ENCODE data around the gene FOXP1. TPM values are rescaled to one million over a fixed set of nuclear protein-coding genes. Genes with fewer than 3 reads are reported as not detected.

FOXP1 gene
- total and polyA plus RNA-seq, 7 experiments from 2014 or later: 104 to 537 (median 444) TPM

GRCh38 chr3:71432044-71432975, 151.2 kb downstream of the FOXP1 start:
- Mint-ChIP-seq H3K9me3 (peaks cover 0 to 2% (median 0%) of the 10 kb centered on the region in 11 donors), H3K36me3 (peaks cover 10 to 35% (median 19%) of the 10 kb centered on the region in 5 donors), H3K27ac (peak overlapping the region; percentile 77 to 99 (median 97)), H3K27me3 (peaks cover 0 to 20% (median 0%) of the 10 kb centered on the region in 5 donors), H3K4me1 (peaks cover 62 to 94% (median 93%) of the 10 kb centered on the region in 7 donors), H3K4me3 (peak overlapping the region; percentile 10 to 79 (median 73))
- CTCF ChIA-PET: interaction anchor here (0.6 to 1.7 kb wide), 6 partner anchors 8 to 82 kb away, joined by 3 to 7 read pairs (median 4); no protein-coding TSS in a partner anchor
- Histone ChIP-seq H3K36me3 (ENCODE audit: control insufficient read depth in 2 of 3, insufficient read depth in 3 of 3, low read length in 3 of 3) (no peaks in the 10 kb centered on the region), H3K4me1 (ENCODE audit: control insufficient read depth in 2 of 2, insufficient read depth in 2 of 2, low read length in 2 of 2) (peaks cover 37 to 88% of the 10 kb centered on the region in 2 donors), H3K4me3 (ENCODE audit: low read length) (no peak overlapping the region), H3K9me3 (ENCODE audit: control insufficient read depth in 2 of 3, low read length in 3 of 3) (no peaks in the 10 kb centered on the region), H3K27ac (ENCODE audit: low read depth, low read length) (peak overlapping the region; percentile 68), H3K27me3 (ENCODE audit: control insufficient read depth in 2 of 2, insufficient read depth in 2 of 2, low read length in 2 of 2) (no peaks in the 10 kb centered on the region)
- POLR2A ChIA-PET: interaction anchor here (0.6 to 20.0 kb wide), 14 partner anchors 10 to 425 kb away, joined by 3 to 356 read pairs (median 4); no protein-coding TSS in a partner anchor
- DNase-seq (peak in 6 of 9 donors; percentile 51 to 68 (median 58)), ATAC-seq (peak; percentile 70)
- intact Hi-C loops (cut with micrococcal nuclease): loop anchor here in 1 of 2 donors (1.0 to 10.0 kb wide), 5 partner anchors 10 to 425 kb away; partner anchors contain the start of gene EIF4E3

DNA sequence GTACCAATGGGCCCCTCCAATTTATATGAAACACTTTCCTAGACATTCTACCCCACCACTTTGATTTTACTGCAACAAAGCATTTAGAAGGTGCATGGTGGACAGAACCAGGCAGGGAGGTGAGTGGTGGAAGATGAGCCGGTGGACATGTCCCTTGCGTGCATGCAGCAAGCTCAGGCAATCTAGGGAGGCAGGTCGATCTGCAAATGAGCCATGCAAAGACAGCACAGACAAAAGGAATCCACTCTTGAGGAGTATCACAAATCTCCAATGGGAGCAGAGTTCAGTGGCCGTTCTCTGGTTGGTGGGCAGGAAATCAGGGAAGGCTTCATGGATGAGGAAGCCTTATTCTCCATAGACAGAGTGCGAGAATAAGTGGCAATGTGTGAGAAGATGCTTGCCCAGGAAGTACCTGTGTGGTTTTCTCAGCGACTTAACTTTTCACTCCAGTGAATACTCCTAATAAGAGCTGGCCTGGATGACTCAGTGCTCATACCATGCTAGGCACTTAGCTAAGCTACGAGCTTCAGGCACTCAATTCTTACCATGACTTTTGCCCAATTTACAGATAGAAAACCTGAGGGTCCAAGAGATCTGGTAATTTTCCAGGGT, 152.5 kb downstream of the FOXP1 start:
- Histone ChIP-seq H3K27ac (ENCODE audit: low read depth, low read length) (peak overlapping the region; percentile 68), H3K36me3 (ENCODE audit: control insufficient read depth in 2 of 3, insufficient read depth in 3 of 3, low read length in 3 of 3) (no peaks in the 10 kb centered on the region), H3K27me3 (ENCODE audit: control insufficient read depth in 2 of 2, insufficient read depth in 2 of 2, low read length in 2 of 2) (no peaks in the 10 kb centered on the region), H3K4me3 (ENCODE audit: low read length) (no peak overlapping the region), H3K4me1 (ENCODE audit: control insufficient read depth in 2 of 2, insufficient read depth in 2 of 2, low read length in 2 of 2) (peaks cover 25 to 83% of the 10 kb centered on the region in 2 donors), H3K9me3 (ENCODE audit: control insufficient read depth in 2 of 3, low read length in 3 of 3) (no peaks in the 10 kb centered on the region)
- Mint-ChIP-seq H3K9me3 (peaks cover 0 to 2% (median 0%) of the 10 kb centered on the region in 11 donors), H3K27me3 (peaks cover 0 to 26% (median 0%) of the 10 kb centered on the region in 5 donors), H3K4me3 (peak overlapping the region in 9 of 10 donors; percentile 56 to 79 (median 73)), H3K4me1 (peaks cover 58 to 94% (median 92%) of the 10 kb centered on the region in 7 donors), H3K27ac (peak overlapping the region in 8 of 9 donors; percentile 92 to 99 (median 97)), H3K36me3 (peaks cover 9 to 35% (median 19%) of the 10 kb centered on the region in 5 donors)
- ATAC-seq (no peak), DNase-seq (no peak)
- intact Hi-C loops (cut with micrococcal nuclease): loop anchor here in 1 of 2 donors (5.0 to 10.0 kb wide), 2 partner anchors 294 to 424 kb away; partner anchors contain the start of gene EIF4E3
- CTCF ChIA-PET: interaction anchor here (0.7 to 1.7 kb wide), 5 partner anchors 10 to 299 kb away, joined by 3 to 7 read pairs (median 3); no protein-coding TSS in a partner anchor
- POLR2A ChIA-PET: interaction anchor here (0.6 to 20.0 kb wide), 7 partner anchors 8 to 126 kb away, joined by 3 to 356 read pairs (median 5); no protein-coding TSS in a partner anchor

- no peak for DNase-seq
- H3K27ac Mint-ChIP-seq: peak overlapping the region in 8 of 9 donors; percentile 79 to 99 (median 96)
- no peak for ATAC-seq
- Histone ChIP-seq H3K4me3 (ENCODE audit: low read length) (no peak overlapping the region), H3K27ac (ENCODE audit: low read depth, low read length) (peak overlapping the region; percentile 68), H3K4me1 (ENCODE audit: control insufficient read depth in 2 of 2, insufficient read depth in 2 of 2, low read length in 2 of 2) (peaks cover 25 to 88% of the 10 kb centered on the region in 2 donors), H3K36me3 (ENCODE audit: control insufficient read depth in 2 of 3, insufficient read depth in 3 of 3, low read length in 3 of 3) (no peaks in the 10 kb centered on the region), H3K9me3 (ENCODE audit: control insufficient read depth in 2 of 3, low read length in 3 of 3) (no peaks in the 10 kb centered on the region), H3K27me3 (ENCODE audit: control insufficient read depth in 2 of 2, insufficient read depth in 2 of 2, low read length in 2 of 2) (no peaks in the 10 kb centered on the region)
- peaks cover 0 to 31% (median 0%) of the 10 kb centered on the region in 5 donors for H3K27me3 Mint-ChIP-seq
- intact Hi-C loops (cut with micrococcal nuclease): no loop called here
- peaks cover 13 to 40% (median 29%) of the 10 kb centered on the region in 5 donors for H3K36me3 Mint-ChIP-seq
- CTCF ChIA-PET: interaction anchor here (0.6 to 1.1 kb wide), 2 partner anchors 9 to 12 kb away, joined by 4 to 6 read pairs; no protein-coding TSS in a partner anchor
- H3K4me1 Mint-ChIP-seq: peaks cover 58 to 100% (median 97%) of the 10 kb centered on the region in 7 donors
- no peaks in the 10 kb centered on the region for H3K9me3 Mint-ChIP-seq
- peak overlapping the region in 8 of 10 donors; percentile 53 to 79 (median 76) for H3K4me3 Mint-ChIP-seq
- POLR2A ChIA-PET: interaction anchor here (0.6 to 20.0 kb wide), 5 partner anchors 17 to 359 kb away, joined by 3 to 356 read pairs (median 3); no protein-coding TSS in a partner anchor
These were observed 153.9 kb downstream of the FOXP1 start for GRCh38 chr3:71429597-71429988.

DNA sequence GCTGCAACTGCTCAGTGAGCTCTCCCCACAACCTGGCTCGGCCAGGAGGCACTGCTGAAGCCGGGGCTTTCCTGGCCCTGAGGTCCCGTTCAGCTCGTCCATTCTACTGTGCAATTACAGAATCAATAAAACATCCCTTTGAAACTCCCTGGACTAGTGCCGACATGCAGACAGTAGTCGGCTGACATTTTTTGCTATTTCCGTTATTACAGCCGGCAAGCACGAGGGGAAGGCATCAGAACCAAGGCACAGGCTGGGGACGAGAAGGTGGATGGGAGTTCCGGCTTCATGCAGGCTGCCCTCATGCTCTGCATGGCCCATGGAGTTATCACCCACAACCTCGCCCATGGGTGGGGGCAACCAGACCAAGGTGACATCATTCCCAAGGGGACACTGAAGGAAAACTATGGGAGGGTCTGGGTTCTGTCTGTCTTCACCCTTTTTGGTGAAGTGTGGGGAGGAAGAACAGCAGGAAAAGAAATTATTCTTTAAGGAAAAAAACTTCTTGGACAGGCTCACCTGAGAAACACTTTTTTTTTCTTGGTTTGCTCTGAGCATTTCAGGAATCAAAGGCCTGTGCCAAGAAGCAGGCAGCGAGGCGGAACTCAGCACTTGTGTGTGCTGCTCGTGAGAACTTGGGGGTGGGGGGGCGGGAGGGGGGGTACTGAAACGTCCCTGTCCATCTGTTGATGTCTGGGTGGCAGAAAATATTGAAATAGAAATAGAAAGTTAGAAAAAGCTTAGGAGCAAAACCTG, 154.5 kb downstream of the FOXP1 start:
- Histone ChIP-seq H3K4me1 (ENCODE audit: control insufficient read depth in 2 of 2, insufficient read depth in 2 of 2, low read length in 2 of 2) (peaks cover 25 to 88% of the 10 kb centered on the region in 2 donors), H3K4me3 (ENCODE audit: low read length) (peak overlapping the region; percentile 23), H3K27me3 (ENCODE audit: control insufficient read depth in 2 of 2, insufficient read depth in 2 of 2, low read length in 2 of 2) (no peaks in the 10 kb centered on the region), H3K27ac (ENCODE audit: low read depth, low read length) (peak overlapping the region; percentile 68), H3K36me3 (ENCODE audit: control insufficient read depth in 2 of 3, insufficient read depth in 3 of 3, low read length in 3 of 3) (peaks cover 0 to 2% (median 0%) of the 10 kb centered on the region in 3 experiments), H3K9me3 (ENCODE audit: control insufficient read depth in 2 of 3, low read length in 3 of 3) (no peaks in the 10 kb centered on the region)
- H3K4me1 Mint-ChIP-seq: peaks cover 55 to 100% (median 97%) of the 10 kb centered on the region in 7 donors
- intact Hi-C loops (cut with micrococcal nuclease): no loop called here
- H3K27me3 Mint-ChIP-seq: peaks cover 0 to 31% (median 0%) of the 10 kb centered on the region in 5 donors
- peak overlapping the region; percentile 7 to 99 (median 95) for H3K27ac Mint-ChIP-seq
- POLR2A ChIA-PET: interaction anchor here (0.6 to 20.0 kb wide), 4 partner anchors 18 to 308 kb away, joined by 3 to 356 read pairs (median 4); no protein-coding TSS in a partner anchor
- H3K36me3 Mint-ChIP-seq: peaks cover 13 to 45% (median 33%) of the 10 kb centered on the region in 5 donors
- no peaks in the 10 kb centered on the region for H3K9me3 Mint-ChIP-seq
- ATAC-seq (peak; percentile 26), DNase-seq (peak in 1 of 9 donors; percentile 43)
- CTCF ChIA-PET: interaction anchor here (0.5 to 1.1 kb wide), 2 partner anchors 12 to 116 kb away, joined by 4 to 7 read pairs; no protein-coding TSS in a partner anchor
- peak overlapping the region in 9 of 10 donors; percentile 65 to 81 (median 77) for H3K4me3 Mint-ChIP-seq

- Histone ChIP-seq H3K27me3 (ENCODE audit: control insufficient read depth in 2 of 2, insufficient read depth in 2 of 2, low read length in 2 of 2) (no peaks in the 10 kb centered on the region), H3K36me3 (ENCODE audit: control insufficient read depth in 2 of 3, insufficient read depth in 3 of 3, low read length in 3 of 3) (peaks cover 0 to 3% (median 0%) of the 10 kb centered on the region in 3 experiments), H3K4me3 (ENCODE audit: low read length) (no peak overlapping the region), H3K27ac (ENCODE audit: low read depth, low read length) (peak overlapping the region; percentile 25), H3K9me3 (ENCODE audit: control insufficient read depth in 2 of 3, low read length in 3 of 3) (no peaks in the 10 kb centered on the region), H3K4me1 (ENCODE audit: control insufficient read depth in 2 of 2, insufficient read depth in 2 of 2, low read length in 2 of 2) (peaks cover 28 to 88% of the 10 kb centered on the region in 2 donors)
- H3K27ac Mint-ChIP-seq: peak overlapping the region in 8 of 9 donors; percentile 88 to 99 (median 97)
- DNase-seq (no peak), ATAC-seq (no peak)
- intact Hi-C loops (cut with micrococcal nuclease): loop anchor here in 1 of 2 donors (1.0 kb wide), 1 partner anchor 8 kb away; no protein-coding TSS in a partner anchor
- peaks cover 50 to 100% (median 97%) of the 10 kb centered on the region in 7 donors for H3K4me1 Mint-ChIP-seq
- H3K4me3 Mint-ChIP-seq: peak overlapping the region in 8 of 10 donors; percentile 5 to 77 (median 27)
- peaks cover 0 to 47% (median 0%) of the 10 kb centered on the region in 5 donors for H3K27me3 Mint-ChIP-seq
- peaks cover 13 to 55% (median 44%) of the 10 kb centered on the region in 5 donors for H3K36me3 Mint-ChIP-seq
- no peaks in the 10 kb centered on the region for H3K9me3 Mint-ChIP-seq
- ChIA-PET CTCF (interaction anchor here (1.6 kb wide), 1 partner anchor 8 kb away, joined by 4 read pairs; no protein-coding TSS in a partner anchor), POLR2A (interaction anchor here (0.6 to 20.0 kb wide), 8 partner anchors 8 to 69 kb away, joined by 4 to 356 read pairs (median 4); no protein-coding TSS in a partner anchor)
These were observed 157.9 kb downstream of the FOXP1 start for GRCh38 chr3:71425491-71426071.

Data from naive thymus-derived CD4-positive, alpha-beta T cell (primary cell).